Epidermal melanocyte (primary cell): ENCODE measurements around the gene TP53AIP1.

ENCODE experiments used
- DNase-seq: peaks from one replicate; pipeline ENCODE4 v3.0.0; 2011; ENCODE audit warnings: low spot score; ENCODE audit not compliant: insufficient read length

TP53AIP1 gene

GRCh38 chr11:128906185-128907050 lies 36.3 kb downstream of the TP53AIP1 start:
- DNase-seq: no peak

DNA sequence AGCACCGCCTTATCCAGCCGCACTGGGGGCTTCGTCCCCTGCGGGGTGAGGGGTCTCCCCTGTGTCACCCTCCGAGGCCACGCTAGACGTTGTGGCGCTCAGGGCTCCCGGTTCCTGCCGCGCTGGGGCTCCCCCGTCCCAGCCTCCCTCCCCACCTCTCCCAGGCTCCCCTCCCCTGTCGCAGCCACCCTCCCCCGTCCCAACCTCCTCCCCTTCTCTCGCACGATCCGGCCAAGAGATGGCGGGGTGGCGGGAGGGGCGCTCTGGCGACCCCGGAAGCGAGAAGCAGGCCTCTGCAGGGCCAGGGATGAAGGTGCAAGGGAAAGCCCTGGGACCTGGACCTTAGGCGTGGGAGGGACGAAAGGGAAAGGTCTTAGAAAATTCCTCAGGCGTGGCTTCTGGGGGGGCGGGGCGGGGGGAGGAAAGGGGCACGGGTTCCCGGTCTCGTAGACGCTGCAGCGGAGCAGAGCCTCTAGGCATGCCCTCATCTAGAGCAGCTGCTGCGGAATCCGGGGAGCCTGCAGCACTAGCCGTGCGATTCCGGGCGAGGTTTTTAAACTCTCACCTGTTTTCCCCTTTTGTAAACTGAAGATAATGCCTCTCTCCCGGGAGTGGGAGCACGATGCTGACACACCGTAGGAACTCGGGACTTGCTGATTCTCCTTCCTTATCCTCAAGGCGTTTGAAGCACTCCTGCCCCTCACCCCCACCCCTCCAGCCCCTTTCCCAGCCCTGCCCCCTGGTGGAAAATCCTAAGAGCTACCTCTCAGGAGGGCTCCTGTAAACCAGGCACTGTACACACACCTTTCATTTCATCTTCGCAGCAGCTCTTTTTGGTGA lies 37.1 kb downstream of the TP53AIP1 start:
- DNase-seq: no peak

- DNase-seq: no peak
Observed at GRCh38 chr11:128904656-128905344, 37.9 kb downstream of the TP53AIP1 start.

GRCh38 chr11:128904303-128904655 lies 38.4 kb downstream of the TP53AIP1 start:
- DNase-seq: no peak

- DNase-seq: no peak
Observed at GRCh38 chr11:128903248-128904061, 39.2 kb downstream of the TP53AIP1 start.

DNA sequence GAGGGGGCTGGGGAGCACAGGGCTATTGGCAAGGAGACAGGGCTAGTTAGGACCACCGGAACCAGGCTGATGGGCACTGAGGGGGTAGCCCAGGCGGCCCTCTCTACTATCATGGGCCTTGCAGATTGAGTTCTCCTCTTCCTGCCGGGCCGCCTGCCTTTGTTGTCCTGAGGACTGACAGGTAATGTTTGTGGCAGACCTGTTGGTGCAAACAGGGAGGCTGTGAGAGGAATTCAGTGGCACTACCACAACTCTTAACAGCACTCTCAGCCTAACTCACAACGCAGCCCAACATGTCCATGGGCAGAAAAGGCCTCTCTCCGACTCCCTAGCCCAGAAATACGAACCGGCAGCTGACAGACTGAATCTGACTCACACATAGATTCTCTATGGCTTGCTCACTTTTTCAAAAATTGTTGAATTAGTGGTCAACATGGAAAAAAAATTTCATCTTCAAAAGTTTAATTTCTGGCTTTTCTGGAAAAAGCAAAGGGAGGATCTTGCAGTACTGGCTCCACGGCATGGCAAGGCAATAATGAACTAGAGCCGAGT lies 40.1 kb downstream of the TP53AIP1 start:
- DNase-seq: no peak

DNA sequence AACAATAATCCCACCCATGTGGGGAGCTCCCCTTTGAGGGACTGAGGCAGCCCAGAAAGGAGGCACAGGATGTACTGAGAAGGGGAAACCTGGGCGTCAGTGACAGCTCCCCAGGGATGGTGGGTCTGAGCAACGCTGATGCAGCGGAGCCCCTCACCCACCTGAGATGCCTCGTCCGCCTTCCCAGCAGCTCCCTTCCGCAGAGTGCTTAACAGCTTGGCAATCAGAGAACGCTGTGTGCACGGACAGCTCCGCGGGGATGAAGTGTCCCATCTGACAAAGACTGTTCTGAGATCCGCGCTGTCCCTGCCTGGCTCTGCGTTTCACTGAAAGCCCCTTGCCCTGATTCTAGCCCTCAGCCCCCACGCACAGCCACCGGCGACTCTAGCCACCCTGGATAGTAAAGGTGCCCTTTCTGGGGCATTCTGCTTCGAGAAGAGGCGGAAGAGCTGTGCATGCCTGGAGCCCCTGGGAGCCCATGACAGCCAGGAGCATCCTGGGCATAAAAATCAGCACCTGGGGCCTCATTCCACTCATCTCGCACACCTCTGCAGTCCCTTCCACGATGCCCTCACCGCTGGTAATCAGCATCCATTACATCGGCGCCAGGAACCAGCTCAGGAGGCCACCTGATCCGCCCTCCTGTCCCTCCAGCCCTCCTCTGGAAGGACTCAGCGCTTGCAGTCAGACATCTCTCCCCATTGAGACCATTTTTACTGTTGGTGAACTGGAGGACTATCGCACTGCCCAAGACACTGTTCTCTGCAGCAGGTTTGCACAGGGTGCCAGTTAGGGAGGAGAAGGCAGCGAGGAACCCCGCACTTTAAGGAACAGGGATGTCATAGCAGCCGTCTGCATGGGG lies 40.8 kb downstream of the TP53AIP1 start:
- DNase-seq: no peak

DNA sequence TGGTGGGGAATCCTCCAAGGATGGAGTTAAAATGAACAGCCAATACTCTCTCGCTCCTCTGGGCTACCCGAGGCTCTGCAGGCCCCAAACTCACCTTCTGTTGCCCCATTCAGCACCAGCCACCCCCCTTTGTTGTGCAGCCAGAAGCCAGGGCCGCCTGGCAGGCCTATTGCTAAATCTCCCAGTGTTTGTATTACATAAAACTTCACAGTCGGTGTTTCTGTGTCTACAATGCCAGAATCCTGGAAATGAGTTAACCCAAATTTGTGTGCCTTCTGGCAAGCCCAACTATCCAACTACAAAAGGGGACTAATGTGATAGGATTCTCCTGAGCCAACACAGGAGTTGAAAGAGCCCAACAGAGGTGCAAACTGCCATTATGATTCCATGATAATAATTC lies 42.2 kb downstream of the TP53AIP1 start:
- DNase-seq: no peak

DNA sequence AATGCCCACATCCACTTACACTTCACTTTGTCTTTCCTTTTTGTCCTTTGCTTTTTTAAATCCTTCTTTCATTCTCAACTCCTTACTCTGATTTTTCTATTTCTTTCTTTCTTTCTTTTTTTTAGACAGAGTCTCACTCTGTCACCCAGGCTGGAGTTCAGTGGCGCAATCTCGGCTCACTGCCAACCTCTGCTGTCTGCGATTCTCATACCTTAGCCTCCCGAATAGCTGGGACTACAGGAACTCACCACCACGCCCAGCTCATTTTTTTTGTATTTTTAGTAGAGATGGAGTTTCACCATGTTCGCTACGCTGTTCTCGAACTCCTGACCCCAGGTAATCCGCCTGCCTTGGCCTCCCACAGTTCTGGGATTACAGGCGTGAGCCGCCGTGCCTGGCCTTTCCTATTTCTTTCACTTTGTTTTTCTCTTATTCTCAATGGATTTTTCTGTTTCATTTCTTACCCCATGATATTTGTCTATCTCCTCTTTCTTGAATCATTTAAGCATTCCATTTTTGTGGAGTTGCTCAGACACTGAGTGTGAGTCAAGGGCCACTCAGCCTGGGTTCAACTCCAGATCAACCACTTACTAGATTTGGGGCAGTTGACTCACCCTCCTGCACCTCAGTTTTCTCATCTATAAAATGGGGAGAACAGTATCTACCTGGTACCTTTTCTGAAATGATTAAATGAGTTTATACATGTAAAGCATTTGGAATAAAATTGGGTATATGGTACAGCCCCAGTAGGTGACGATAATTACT lies 43.9 kb downstream of the TP53AIP1 start:
- DNase-seq: no peak

DNA sequence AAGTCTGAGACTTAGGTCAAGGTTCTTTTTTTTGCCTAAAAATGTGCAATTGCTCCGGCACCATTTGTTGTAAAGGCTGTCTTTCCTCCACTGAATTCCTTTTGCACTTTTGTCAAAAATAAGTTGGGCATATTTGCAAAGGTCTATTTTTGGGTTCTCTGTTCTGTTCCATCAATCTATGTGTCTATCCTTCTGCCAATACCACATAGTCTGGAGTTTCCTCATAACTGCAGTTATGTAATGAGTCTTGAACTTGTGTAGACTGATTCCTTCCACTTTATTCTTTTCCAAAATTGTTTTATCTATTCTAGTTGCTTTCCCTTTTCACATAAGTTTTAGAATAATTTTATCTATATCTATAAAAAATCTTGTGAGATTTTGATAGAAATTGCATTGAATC lies 44.8 kb downstream of the TP53AIP1 start:
- no peak for DNase-seq

GRCh38 chr11:128896356-128896755 lies 46.3 kb downstream of the TP53AIP1 start:
- no peak for DNase-seq

GRCh38 chr11:128895526-128895925 lies 47.1 kb downstream of the TP53AIP1 start:
- DNase-seq: no peak

DNA sequence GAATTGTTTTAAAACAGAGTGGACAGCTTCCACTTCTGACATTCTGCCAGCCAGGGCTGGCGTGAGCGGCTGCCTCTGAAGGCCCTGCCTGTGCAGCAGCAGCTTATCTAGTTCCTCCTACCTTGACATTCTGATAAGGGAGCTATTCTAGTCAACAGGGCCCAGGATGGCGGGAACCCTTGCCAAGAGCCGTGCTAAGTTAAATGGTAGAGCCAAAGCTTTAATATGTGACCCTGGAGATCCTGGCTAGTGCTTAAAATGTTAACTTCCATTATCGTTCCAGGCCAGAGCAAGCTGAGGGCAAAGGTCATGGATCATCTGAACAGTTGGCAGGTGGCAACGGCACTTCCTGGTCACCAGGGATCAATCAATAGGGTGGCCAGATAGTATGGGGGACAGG lies 48.0 kb downstream of the TP53AIP1 start:
- no peak for DNase-seq

DNA sequence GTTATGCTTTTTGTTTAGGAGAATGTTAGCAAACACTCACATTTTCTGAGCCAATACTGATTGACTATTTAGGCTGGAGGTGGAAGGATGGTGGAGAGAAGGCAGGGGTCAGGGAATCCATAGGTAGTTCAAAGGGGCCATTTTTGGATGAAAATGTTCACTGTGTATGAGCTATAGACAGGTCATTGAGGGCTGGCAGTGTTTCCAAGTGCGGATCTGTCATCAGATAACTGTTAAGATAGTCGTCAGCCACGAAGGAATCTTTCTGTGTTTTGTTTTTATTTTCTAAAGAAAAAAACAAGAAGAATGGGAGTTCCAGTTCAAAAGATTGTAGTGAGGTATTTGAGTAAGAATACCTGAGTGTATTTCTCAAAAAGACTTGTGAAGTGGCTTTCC lies 48.4 kb downstream of the TP53AIP1 start:
- no peak for DNase-seq

GRCh38 chr11:128893578-128894285 lies 48.9 kb downstream of the TP53AIP1 start:
- no peak for DNase-seq

GRCh38 chr11:128892866-128893565 lies 49.7 kb downstream of the TP53AIP1 start:
- DNase-seq: no peak

- DNase-seq: no peak
Observed at GRCh38 chr11:128891913-128892398, 50.7 kb downstream of the TP53AIP1 start.
